GM12875 (cell line): ENCODE measurements around the gene ITGA11.

Experiments used
- H3K4me3 ChIP-seq: one replicate; pipeline ENCODE4 v1.5.1; 2011; ENCODE audit warnings: low read depth, low read length, control low read depth
- TF ChIP-seq, protein P1 (sequence below): IDR thresholded peaks from 2 replicates; pipeline ENCODE4 v1.5.1; 2011; ENCODE audit warnings: low read depth, mild to moderate bottlenecking, control low read depth, inconsistent platforms, low read length, moderate library complexity, borderline replicate concordance; ENCODE audit not compliant: insufficient read depth

Gene ITGA11

GRCh38 chr15:68292157-68292781, 139.7 kb downstream of the ITGA11 start:
- H3K4me3 ChIP-seq, result no peak overlapping the region
- TF ChIP-seq, protein P1, sequence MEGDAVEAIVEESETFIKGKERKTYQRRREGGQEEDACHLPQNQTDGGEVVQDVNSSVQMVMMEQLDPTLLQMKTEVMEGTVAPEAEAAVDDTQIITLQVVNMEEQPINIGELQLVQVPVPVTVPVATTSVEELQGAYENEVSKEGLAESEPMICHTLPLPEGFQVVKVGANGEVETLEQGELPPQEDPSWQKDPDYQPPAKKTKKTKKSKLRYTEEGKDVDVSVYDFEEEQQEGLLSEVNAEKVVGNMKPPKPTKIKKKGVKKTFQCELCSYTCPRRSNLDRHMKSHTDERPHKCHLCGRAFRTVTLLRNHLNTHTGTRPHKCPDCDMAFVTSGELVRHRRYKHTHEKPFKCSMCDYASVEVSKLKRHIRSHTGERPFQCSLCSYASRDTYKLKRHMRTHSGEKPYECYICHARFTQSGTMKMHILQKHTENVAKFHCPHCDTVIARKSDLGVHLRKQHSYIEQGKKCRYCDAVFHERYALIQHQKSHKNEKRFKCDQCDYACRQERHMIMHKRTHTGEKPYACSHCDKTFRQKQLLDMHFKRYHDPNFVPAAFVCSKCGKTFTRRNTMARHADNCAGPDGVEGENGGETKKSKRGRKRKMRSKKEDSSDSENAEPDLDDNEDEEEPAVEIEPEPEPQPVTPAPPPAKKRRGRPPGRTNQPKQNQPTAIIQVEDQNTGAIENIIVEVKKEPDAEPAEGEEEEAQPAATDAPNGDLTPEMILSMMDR, result no peak

GRCh38 chr15:68290715-68291114, 141.2 kb downstream of the ITGA11 start:
- TF ChIP-seq, protein P1, result no peak
- no peak overlapping the region for H3K4me3 ChIP-seq

DNA sequence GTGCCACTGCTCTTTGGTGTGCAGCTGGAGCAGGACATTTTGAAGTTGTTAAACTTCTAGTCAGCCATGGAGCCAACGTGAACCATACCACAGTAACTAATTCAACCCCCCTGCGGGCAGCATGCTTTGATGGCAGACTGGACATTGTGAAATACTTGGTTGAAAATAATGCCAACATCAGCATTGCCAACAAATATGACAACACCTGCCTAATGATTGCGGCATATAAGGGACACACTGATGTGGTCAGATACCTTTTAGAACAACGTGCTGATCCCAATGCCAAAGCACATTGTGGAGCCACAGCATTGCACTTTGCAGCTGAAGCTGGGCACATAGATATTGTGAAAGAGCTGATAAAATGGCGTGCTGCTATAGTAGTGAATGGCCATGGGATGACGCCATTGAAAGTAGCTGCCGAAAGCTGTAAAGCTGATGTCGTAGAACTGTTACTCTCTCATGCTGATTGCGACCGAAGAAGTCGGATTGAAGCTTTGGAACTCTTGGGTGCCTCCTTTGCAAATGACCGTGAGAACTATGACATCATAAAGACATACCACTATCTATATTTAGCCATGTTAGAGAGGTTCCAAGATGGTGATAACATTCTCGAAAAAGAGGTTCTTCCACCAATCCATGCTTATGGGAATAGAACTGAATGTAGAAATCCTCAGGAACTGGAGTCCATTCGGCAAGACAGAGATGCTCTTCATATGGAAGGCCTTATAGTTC, 142.2 kb downstream of the ITGA11 start:
- TF ChIP-seq, protein P1, result no peak
- no peak overlapping the region for H3K4me3 ChIP-seq

DNA sequence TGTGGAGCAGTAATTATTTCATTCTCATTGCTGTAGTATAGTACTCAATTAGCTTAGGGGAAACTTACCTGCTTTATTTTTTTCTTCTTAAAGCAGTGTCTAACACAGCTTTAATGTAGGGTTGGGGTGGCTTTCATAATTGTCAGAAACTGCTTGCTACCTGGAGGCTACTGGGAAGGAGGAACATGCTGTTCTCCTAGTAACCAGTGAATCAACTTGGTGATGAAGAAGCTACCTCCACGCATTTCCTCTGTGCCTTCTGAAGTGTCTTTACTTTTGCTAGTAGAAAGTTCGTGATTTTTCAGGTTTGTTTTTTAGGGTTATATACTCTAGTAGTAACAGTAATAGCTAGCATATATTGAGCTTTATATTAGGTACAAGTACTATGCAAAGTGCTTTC, 142.9 kb downstream of the ITGA11 start:
- no peak overlapping the region for H3K4me3 ChIP-seq
- TF ChIP-seq, protein P1, result no peak

GRCh38 chr15:68286256-68286655, 145.7 kb downstream of the ITGA11 start:
- TF ChIP-seq, protein P1, result no peak
- H3K4me3 ChIP-seq, result no peak overlapping the region

DNA sequence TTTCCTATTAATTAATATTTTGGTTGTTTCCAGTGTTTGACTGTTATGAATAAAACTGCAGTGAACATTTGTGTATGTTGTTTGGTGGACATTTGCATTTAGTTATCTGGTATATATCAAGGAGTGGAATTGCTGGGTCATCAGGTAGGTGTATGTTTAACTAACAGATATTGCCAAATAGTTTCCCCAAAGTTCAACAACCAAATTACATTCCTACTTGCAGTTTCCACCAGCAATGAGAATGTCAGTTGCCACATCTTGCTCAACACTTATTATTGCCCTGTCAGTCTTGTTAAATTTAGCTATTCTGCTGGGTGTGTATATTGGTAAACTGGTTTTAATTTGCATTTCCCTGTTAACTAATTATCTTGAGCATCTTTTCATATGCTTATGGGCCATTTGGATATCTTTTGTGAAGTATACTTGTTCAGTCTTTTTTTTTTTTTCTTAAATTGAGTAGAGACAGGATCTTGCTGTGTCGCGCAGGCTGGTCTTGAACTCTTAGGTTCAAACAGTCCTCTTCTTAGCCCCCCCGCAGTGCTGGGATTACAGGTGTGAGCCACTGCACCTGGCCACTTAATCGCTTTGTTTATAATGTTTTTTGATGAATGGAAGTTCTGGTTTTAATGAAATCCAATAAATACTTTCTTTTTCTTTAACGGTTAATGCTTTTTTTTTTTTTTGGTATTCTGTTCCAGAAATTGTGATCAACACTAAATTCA, 146.5 kb downstream of the ITGA11 start:
- TF ChIP-seq, protein P1, result no peak
- no peak overlapping the region for H3K4me3 ChIP-seq
